DMS153 treated with DMSO at 0.1 percent for 48 hours (cell line): ENCODE results near the gene SBNO2.

Source experiments
- DNase-seq: peaks from one replicate; lab custom pipeline; 2025; ENCODE audit not compliant: unreplicated experiment; lab: John Stamatoyannopoulos, UW

The SBNO2 gene

GRCh38 chr19:1168572-1169410, 5.3 kb downstream of the SBNO2 start:
- no peak for DNase-seq

DNA sequence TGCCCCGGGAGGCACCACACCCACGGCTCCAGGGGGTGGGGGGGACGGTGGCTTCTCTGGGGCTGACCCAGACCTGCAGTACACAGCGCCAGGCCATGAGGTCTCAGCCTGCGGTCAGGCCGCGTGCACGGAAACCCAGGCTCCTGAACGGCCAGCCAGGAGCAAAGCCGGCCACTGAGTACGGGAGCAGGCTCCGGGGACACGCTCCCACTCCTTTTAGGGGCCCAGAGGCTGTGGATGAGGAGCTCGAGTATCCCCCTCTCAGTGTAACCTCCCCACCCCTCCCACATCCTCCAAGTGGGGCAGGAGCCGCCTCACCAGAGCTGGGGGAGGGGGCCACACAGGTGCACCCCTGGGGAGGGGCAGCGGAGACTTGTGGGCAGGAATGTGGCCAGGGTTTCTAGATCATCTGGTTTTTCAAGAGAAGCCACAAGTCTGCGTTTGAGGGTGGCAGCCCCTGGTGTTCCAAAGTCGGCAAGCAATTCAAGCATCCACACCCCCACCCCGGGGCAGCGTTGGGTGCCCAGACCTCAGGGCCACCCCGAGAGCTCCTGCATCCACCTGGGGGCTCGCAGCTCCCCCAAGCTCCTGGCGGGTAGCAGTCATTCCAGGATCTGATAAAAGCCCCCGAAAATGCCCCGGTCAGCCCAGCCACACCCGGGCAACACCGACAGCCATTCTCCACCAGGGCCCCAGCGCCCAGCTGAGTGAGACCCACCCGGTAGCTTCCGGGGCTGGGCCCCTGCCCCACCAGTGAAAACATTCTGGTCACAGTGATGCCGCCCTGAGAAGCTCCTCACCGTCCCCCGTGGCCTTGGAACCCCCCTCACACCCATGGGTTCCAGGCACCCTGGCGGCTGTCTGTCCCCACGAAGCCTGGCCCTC, 6.1 kb downstream of the SBNO2 start:
- DNase-seq = no peak

GRCh38 chr19:1166872-1167573, 7.0 kb downstream of the SBNO2 start:
- no peak for DNase-seq

GRCh38 chr19:1164684-1165531, 9.2 kb downstream of the SBNO2 start:
- DNase-seq = no peak

GRCh38 chr19:1163934-1164683, 10.0 kb downstream of the SBNO2 start:
- DNase-seq = no peak

- no peak for DNase-seq
These were observed 10.7 kb downstream of the SBNO2 start for GRCh38 chr19:1163283-1163933.

- DNase-seq = no peak
These were observed 11.4 kb downstream of the SBNO2 start for GRCh38 chr19:1162404-1163282.

- no peak for DNase-seq
These were observed 12.4 kb downstream of the SBNO2 start for GRCh38 chr19:1161716-1162115.

DNA sequence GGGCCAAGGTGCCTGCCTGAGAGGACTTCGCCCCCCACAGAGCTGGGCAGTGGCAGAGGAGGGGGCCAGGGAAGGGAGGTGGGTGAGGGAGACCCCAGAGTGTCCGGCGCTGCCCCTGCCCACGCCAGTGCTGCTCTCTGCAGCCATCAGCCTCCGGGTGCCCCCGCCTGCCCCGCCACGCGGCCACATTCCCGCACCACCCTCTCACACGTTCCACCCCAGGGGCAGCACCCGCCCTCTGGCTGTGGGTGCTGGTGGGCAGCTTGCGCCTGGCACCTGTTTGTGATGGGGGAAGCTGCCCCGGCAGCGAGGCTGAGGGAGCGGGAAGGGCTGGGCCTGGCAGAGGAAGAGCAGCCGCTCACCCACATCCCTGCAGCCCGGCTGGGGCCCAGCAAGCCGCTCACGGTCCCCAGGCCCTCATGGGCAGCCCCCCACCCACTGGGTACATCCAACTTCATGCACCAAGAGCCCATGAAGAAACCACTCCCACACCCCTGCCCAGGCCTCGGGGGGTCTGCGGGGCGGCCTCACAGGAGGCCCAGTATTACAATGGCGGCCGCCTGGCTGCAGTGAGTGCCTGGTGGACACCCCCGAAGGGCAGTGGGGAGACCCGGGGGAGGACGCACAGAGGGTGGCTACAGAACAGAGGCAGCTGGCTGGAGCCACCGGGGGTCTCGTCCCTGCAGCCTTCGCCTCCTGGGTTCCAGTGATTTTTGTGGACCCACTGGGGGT, 14.0 kb downstream of the SBNO2 start:
- DNase-seq = no peak

GRCh38 chr19:1158885-1159448, 15.1 kb downstream of the SBNO2 start:
- no peak for DNase-seq

GRCh38 chr19:1157931-1158884, 15.9 kb downstream of the SBNO2 start:
- no peak for DNase-seq

- DNase-seq = no peak
These were observed 17.0 kb downstream of the SBNO2 start for GRCh38 chr19:1156830-1157615.

- no peak for DNase-seq
These were observed 17.7 kb downstream of the SBNO2 start for GRCh38 chr19:1156305-1156801.

GRCh38 chr19:1155352-1156304, 18.4 kb downstream of the SBNO2 start:
- no peak for DNase-seq
